ENCODE data around the gene DNAJC28.
"Not testable (repeated sequence)": the region's sequence is repeated elsewhere in the genome, so short reads cannot be mapped to it uniquely, and the experiment has no call there.

DNAJC28 gene

DNA sequence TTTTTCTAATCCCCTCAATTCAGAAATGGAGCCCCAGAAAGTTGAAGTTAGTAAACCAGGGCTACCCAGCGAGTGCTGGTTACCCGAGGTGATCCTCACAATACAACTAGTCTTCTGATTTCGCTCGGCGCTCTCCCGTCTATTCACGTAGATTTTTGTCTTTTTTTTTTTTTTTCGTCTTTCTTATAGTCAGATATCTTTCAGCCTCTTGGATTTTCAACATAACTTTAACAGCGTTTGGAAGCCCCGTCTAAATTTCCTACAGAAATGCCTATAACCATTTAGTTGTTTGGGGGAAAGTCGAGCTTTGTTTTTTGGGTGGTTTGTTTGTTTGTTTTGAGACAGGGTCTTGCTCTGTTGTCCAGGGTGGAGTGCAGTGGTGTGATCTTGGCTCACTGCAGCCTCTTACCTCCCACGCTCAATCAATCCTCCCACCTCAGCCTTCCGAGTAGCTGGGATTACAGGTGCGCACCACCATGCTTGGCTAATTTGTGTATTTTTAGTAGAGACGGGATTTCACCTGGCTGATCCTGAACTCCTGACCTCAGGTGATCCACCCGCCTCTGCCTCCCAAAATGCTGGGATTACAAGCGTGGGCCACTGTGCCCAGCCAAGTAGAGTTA is 10.9 kb downstream of the DNAJC28 start:
- no peak for DNase-seq

DNA sequence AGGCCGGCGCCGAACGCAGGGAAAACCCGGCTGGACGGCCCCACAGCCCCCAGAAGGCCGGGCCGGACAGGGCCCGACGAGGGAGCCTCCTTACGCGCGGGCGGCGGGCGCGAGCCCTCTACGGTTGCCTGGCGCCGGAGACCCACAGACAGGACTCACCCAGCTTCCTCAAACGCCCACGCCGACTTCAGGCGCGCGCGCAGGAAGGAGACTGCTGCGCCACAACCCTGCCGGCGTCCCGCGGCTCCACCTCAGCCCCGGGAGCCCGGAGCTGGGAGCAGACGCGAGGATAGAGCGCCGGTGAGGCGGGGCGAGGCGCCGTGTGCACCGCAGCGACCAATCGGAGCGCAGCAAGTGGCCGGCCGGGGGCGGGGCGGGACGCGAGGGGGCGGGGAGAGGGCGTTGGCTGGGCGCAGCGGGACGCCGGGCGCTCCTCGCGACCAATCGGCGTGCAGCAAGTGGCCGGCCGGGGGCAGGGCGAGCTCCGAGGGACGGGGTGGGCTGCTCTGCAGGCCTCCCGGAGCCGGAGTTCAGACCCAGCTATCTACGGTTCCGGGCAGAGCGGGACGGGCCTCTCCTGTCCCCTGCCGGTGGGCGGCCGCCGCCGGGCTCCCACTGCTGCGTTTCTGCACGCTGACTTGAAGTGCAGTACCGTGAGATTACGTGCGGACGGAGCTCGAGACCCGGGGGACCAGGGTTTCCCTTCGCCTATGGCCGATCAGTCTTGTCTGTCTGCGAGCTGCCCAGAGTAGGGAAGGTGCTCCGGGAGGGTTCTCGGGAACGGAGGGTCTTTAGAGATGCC is 11.6 kb downstream of the DNAJC28 start, which contains the start of gene TMEM50B:
Gene TMEM50B (minus strand): TSS at position 296 of the 802 bp plus-strand sequence. CDS start 11,089 bp downstream, outside the sequence.
- peak; percentile 95 to 99 for DNase-seq

DNA sequence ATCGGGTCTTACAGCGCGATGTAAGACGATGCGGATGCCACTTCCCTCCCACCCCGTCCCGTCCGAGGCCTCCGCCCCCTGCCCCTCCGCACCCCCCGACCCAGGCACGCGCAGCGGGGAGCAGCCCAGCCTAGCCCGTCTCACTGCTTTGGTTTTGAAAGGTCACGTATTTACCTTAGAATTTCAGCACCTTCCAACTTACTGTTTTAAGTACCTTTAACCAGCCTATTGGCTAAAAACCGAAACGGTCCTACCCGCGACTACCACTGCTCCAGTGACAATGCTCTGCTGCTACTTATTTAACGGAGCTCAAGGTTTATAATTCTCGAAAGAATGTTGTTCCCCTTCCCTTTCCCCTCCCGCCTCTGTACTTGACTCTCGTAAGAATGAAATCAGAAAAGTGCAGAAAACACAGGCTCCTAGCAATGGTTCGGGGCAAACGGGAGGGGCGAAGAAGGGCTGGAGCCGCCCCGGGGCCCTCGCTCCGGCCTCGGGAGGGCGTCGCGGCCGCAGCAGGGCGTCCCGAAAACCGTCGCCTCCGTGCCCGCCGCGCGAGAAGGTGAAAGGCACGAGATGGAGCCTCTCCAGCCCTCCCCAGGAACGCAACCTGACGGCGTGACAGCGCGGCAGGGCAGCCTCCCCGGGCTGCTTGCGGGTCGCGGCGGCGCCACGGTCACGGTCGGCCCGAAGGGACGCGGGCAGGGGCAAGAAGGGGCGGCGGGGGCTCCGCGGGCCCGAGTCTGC is 12.4 kb downstream of the DNAJC28 start:
- DNase-seq, result peak; percentile 16 to 34

DNA sequence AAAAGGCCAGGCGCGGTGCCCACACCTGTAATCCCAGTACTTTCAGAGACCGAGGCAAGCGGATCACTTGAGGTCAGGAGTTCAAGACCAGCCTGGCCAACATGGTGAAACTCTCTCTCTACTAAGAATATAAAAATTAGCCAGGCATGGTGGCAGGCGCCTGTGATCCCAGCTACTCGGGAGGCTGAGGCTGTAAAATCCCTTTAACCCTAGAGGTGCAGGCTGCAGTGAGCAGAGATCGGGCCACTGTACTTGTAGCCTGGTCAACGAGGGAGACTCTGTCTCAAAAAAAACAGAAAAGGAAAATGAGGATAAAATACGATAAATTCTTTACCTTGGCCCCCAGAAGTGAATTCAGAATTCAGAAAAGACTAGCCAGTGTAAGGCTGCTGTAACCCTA is 13.3 kb downstream of the DNAJC28 start:
- no peak for DNase-seq

DNA sequence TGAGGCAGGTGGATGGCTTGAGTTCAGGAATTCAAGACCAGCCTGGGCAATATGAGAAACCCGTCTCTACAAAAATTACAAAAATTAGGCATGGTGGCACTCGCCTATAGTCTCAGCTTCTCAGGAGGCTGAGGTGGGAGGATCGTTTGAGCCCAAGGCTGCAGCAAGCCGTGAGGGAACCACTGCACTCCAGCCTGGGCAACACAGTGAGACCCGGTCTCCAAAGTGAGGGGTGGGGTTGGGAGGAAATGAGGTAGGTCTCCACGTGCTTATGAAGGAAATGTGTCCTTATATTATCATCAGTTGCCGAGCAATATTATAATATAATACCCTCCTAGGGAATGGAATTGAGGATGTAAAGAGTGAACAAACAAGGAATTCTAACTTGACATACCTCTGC is 14.4 kb downstream of the DNAJC28 start:
- no peak for DNase-seq

DNA sequence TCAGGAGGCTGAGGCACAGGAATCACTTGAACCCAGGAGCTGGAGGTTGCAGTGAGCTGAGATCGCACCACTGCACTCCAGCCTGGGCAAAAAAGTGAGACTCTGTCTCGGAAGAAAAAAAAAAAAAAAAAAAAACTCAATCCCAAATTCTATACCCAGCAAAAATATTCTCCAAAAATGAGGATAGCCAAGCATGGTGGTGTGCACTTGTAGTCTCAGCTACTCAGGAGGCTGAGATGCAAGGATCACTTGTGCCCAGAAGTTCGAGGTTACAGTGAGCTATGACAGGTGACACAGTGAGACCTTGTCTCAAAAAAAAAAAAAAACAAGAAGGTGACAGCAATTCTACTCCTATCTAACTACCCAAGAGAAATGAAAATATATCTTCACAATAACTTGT is 18.2 kb downstream of the DNAJC28 start:
- DNase-seq, result no peak

DNA sequence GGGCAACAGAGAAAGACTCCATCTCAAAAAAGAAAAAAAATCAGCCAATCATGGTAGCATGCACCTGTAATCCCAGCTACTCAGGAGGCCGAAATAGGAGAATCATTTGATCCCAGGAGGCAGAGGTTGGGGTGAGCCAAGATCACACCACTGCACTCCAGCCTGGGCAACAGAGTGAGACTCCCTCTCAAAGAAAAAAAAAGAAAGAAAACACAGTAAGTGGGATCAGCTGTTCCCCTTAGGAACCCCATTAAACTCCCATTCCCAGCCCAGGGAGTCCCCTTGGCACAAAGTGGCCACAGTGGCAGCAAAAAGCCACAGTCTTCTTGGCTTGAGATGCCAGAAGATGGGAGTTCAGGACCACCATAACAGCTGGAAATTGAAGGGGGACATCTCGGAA is 20.8 kb downstream of the DNAJC28 start:
- no peak for DNase-seq

DNA sequence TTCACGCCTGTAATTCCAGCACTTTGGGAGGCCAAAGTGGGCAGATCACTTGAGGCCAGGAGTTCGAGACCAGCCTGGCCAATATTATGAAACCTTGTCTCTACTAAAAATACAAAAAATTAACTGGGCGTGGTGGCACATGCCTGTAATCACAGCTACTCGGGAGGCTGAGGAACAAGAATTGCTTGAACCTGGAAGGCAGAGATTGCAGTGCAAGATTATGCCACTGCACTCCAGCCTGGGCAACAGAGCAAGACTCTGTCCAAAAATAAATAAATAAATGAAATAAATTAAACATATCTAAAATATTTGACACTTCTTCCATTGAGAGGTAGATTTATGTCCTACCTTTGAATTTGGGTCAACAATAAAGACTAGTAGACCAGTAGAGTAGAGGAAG is 22.3 kb downstream of the DNAJC28 start:
- not testable (repeated sequence) for DNase-seq

DNA sequence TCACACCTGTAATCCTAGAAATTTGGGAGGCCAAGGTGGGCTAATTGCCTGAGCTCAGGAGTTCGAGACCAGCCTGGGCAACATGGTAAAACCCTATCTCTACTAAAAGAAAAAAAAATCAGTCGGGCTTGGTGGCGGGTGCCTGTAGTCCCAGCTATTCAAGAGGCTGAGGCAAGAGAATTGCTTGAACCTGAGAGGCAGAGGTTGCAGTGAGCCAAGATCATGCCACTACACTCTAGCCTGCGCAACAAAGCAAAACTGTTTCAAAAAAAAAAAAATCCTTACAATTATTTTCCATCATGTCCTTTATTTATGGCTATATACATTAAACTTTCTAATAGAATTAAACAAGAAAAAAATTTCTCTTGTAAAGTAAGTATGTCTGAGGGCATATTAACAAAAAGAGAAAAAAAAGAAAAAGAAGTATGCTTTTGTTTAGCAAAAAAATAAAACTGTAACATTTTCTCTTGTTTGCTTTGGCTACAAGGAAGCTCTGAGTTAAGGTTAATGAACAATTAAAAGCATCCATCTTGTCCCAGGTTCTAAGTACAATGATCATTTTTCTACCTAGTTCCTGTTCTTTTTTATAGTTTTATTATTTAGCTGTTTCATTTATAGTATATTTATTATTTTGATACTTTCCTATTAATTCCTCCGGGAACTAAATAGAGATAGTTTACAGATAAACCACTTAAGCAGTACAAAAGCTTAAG is 29.8 kb downstream of the DNAJC28 start:
- DNase-seq, result no peak

DNA sequence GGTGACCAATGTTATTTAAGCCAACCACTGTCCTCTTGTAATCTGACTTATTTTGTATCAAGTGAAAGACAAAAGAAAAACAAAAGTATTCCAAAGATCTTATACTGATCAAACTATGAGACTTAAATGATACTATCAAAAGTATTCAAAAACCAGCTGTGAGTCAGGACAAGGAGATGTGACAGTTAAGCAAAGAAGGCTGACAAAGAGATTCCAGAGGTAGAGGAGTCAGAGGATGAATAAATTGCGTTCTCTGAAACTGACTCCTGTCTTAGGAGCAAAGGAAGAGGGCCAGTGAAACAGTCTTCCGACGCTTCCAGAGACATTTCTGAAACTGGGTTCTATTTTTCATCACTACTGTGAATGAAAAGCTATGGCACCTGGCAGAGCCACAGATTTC is 32.7 kb downstream of the DNAJC28 start:
- no peak for DNase-seq

DNA sequence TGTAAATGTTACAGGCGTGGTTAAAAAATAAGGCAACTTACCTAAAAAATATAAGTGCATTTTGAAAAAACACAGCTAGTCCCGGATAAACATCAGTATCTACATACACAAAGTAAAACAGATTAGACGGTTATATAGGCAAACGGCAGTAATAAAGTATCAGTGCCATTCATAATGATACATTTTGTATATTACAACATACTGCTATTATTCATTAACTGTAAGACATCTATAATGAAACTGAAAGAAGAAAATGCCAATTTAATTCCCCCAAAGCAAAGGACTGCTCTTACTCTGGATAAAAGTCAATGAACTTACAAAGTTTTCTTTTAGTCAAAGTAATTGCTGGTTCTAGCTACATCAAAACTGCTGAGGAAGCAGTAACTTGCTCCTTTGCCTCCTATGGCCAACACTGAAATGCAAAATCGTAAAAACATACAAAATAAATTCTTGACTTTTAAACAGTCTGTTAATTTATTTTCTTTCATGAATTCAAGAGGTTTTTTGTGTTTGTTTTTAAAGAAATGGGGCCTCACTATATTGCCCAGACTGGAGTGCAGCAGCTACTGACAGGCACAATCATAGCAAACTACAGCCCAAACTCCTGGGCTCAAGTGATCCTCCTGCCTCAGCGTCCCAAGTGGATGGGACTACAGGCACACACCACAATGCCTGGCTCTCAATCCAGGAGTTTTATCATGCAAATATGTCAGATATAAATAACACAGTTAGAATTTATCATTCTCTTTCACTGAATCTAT is 35.6 kb downstream of the DNAJC28 start:
- no peak for DNase-seq

DNA sequence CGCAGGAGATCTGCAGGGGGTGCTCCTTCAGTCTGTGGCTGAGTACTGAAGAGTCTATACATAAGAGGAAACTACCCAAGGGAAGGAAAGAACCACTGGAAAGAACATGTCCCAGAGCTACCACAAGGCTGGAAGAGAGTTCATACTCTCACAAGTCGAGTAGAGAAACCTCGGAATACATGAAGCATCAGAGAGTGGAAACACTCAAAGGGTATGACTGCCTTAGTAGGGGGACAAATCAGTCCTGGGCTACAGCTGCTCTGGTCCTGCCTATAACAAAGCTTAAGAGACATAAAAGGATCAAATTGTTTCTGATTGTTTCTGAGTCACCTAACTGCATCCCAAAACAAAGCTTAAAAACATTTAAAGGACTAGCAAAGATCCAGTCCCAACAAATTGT is 39.2 kb downstream of the DNAJC28 start:
- no peak for DNase-seq

DNA sequence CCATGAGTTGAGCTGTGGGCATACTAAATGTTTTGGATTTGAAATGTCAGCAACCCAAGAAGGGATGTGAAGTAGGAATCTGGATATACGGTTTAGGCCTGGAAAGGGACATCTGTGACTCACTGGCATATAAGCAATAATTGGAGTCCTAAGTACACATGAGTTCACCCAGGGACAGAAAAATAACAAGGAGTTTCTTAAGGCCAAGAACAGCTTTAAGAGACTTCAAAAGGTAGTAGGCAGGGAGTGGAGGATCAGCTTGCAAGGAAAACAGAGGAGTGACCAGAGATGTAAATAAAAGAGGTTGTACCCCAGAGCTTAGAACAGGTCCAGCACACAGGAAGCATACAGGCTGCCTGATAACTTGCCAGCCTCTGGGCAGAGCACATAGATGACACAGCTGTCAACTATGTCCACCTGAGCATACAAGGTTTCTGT is 39.9 kb downstream of the DNAJC28 start:
- no peak for DNase-seq

DNA sequence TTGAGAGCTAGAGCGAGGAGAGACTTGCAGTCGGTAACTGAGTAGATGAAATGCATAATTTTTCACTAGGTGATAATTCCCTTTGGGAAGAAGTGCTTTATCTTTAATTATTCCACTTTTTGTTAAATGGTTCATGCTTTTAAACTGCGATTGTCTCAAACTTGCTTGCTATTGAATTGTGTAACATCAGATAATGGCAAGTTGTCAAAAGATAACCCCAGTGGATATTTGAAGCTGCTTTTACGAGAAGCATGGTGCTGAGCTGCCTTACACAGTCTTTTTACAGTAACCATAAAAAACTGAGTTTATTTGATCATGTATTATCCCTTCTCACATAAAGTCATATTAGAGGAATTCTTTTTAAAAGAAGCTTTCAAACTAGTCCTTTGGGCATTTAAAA is 41.9 kb downstream of the DNAJC28 start:
- no peak for DNase-seq

DNA sequence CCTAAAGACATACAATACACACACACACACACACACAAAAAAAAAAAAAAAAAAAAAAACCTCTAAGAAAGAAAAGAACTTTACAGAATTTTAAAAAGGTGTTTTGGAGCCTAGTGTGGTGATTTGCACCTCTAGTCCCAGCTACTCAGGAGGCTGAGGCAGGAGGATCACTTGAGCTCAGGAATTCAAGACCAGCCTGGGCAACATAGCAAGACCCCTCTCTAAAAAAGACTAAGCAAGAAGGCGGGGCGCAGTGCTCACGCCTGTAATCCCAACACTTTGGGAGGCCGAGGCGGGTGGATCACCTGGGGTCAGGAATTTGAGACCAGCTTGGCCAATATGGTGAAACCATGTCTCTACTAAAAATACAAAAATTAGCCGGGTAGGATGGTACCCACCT is 44.9 kb downstream of the DNAJC28 start:
- not testable (repeated sequence) for DNase-seq

DNA sequence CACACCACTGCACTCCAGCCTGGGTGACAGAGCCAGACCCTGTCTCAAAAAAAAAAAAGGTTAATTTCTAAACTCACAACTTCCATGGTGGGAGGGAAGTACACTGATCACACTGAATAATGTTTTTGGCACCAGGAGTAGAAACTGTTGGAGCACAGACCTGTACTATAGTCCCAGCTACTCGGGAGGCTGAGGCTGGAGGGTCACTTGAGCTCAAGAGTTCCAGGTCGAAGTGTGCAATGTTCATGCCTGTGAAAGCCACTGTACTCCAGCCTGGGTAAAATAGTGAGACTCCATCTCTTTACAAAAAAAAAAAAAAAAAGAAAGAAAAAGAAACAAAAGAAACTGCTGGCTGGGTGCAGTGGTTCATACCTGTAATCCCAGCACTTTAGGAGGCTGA is 47.0 kb downstream of the DNAJC28 start:
- no peak for DNase-seq

DNA sequence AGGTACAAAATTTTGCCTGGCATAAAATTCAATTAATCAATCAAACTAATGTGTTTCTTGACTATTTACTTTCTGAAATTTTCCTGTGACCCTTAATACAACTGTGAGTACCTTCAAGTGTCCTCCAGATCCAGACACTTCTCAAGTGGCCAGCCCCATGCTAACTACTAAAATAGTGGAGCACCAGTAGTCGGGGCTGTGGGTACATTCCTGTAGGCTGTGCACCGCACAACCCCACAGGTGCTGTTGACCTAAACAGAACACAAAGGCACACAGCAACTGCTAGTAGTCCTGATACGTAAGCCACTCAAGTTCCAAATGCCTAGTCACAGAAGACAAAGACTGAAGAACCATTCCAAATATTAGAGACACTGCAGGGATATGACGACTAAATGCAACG is 48.3 kb downstream of the DNAJC28 start:
- no peak for DNase-seq

DNA sequence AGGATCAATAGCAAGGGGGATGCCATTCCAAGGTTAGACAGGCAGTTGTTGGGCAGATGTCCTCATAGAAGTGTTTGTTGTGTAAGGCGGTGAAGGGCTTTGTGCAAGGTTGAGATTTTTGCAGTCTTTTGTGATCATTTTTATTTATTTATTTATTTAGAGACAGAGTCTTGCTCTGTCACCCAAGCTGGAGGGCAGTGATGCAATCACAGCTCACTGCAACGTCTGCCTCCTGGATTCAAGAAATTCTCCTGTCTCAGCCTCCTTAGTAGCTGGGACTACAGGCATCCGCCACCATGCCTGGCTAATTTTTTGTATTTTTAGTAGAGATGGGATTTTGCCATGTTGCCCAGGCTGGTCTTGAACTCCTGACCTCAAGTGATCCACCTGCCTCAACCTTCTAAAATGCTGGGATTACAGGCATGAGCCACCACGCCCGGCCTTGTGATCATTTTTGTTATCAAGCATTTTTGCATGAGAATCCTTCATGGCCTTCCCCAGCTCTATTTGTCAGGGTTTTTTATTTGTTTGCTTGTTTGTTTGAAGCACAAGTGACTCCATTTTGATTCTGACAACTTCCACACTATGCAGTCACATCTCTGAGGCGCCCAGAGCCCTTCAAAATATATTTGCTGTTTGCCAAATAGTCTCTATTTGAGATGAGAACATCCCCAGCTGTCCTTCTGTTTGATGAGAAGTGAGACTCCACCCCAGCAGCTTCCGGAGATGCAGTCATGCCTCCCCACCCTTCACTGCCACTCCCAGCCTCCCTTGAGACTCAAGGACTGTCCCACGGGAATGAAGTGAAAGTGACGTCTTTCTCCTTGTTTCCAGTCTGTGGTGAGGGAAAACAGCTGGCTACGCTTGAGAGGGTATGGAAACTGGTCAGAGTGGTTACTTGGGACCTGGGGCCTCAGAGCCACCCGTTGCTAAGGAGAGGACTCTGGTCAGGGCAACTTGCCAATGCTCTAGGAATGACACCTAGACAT is 49.7 kb downstream of the DNAJC28 start:
- no peak for DNase-seq
